Spleen (tissue), 7 donors: Measurements from ENCODE around the gene CYB561.

ENCODE experiments used
- CTCF ChIP-seq, 11 experiments: fragments of 200-600 bp in 7 of 11; fragments of 450-650 bp in 4 of 11; sonication (generic) in 4 of 11; IDR thresholded peaks in 8 of 11; conservative IDR thresholded peaks in 3 of 11; 1 replicate in 7 of 11; 2 replicates in 4 of 11; pipeline versions ENCODE4 v1.4.0 to v1.8.0; 2016 to 2021; ENCODE audit warnings: antibody characterized with exemption in 11 of 11, inconsistent platforms in 4 of 11, mild to moderate bottlenecking in 1 of 11
- POLR2A ChIP-seq, 3 donors: fragments of 450-650 bp; IDR thresholded peaks; one replicate each; pipeline ENCODE4 v1.5.1; 2017; ENCODE audit warnings: antibody characterized with exemption in 3 of 3, mild to moderate bottlenecking in 1 of 3
- donor health status: DM: no; HTN: no; CAD: no; lungs with moderate emphysema.
- donor health status: DM: no; HTN: no; CAD: no.
- donor health status: DM: no; HTN: no; CAD: no.

GRCh38 chr17:63482509-63482908, 36.4 kb upstream of the CYB561 start:
- TF ChIP-seq POLR2A (IDR thresholded peaks at IDR 0.05) = no peak
- no peak for TF ChIP-seq CTCF (IDR thresholded peaks at IDR 0.05 in 8 of 11, conservative IDR thresholded peaks at IDR 0.05 in 3 of 11)
